Measurements from ENCODE around the gene PLXDC2. TPM values are rescaled to one million over a fixed set of nuclear protein-coding genes. Genes with fewer than 3 reads are reported as not detected.
"Not testable (repeated sequence)": the region's sequence is repeated elsewhere in the genome, so short reads cannot be mapped to it uniquely, and the experiment has no call there.

The PLXDC2 gene
- total RNA-seq, 2 donors from 2014 or later: not detected

GRCh38 chr10:20156511-20156910 lies 340.3 kb downstream of the PLXDC2 start:
- no peak for ATAC-seq (replicated peaks)
- no peaks in the 10 kb centered on the region for H3K36me3 Mint-ChIP-seq (ENCODE audit: low read depth)
- no peaks in the 10 kb centered on the region for H3K4me1 Mint-ChIP-seq
- H3K4me3 Mint-ChIP-seq: no peak overlapping the region
- H3K27me3 Mint-ChIP-seq: no peaks in the 10 kb centered on the region
- peaks cover 11% of the 10 kb centered on the region for H3K9me3 Mint-ChIP-seq
- H3K27ac Mint-ChIP-seq: no peak overlapping the region

GRCh38 chr10:20157314-20157713 lies 341.1 kb downstream of the PLXDC2 start:
- H3K36me3 Mint-ChIP-seq (ENCODE audit: low read depth): no peaks in the 10 kb centered on the region
- H3K4me3 Mint-ChIP-seq: no peak overlapping the region
- no peaks in the 10 kb centered on the region for H3K27me3 Mint-ChIP-seq
- no peak for ATAC-seq (replicated peaks)
- H3K27ac Mint-ChIP-seq: no peak overlapping the region
- no peaks in the 10 kb centered on the region for H3K4me1 Mint-ChIP-seq
- peaks cover 14% of the 10 kb centered on the region for H3K9me3 Mint-ChIP-seq

GRCh38 chr10:20158086-20158485 lies 341.9 kb downstream of the PLXDC2 start:
- Mint-ChIP-seq H3K36me3 (ENCODE audit: low read depth) (no peaks in the 10 kb centered on the region), H3K9me3 (peaks cover 14% of the 10 kb centered on the region), H3K27ac (no peak overlapping the region), H3K4me3 (no peak overlapping the region), H3K27me3 (no peaks in the 10 kb centered on the region), H3K4me1 (no peaks in the 10 kb centered on the region)
- ATAC-seq (replicated peaks): no peak

GRCh38 chr10:20162123-20162522 lies 345.9 kb downstream of the PLXDC2 start:
- H3K9me3 Mint-ChIP-seq: peaks cover 18% of the 10 kb centered on the region
- no peak overlapping the region for H3K4me3 Mint-ChIP-seq
- no peaks in the 10 kb centered on the region for H3K27me3 Mint-ChIP-seq
- no peak overlapping the region for H3K27ac Mint-ChIP-seq
- no peaks in the 10 kb centered on the region for H3K36me3 Mint-ChIP-seq (ENCODE audit: low read depth)
- no peaks in the 10 kb centered on the region for H3K4me1 Mint-ChIP-seq
- ATAC-seq (replicated peaks): no peak

GRCh38 chr10:20166096-20166675 lies 350.0 kb downstream of the PLXDC2 start:
- no peaks in the 10 kb centered on the region for H3K27me3 Mint-ChIP-seq
- H3K4me3 Mint-ChIP-seq: no peak overlapping the region
- no peak overlapping the region for H3K27ac Mint-ChIP-seq
- H3K36me3 Mint-ChIP-seq (ENCODE audit: low read depth): no peaks in the 10 kb centered on the region
- peaks cover 10% of the 10 kb centered on the region for H3K9me3 Mint-ChIP-seq
- ATAC-seq (replicated peaks): no peak
- no peaks in the 10 kb centered on the region for H3K4me1 Mint-ChIP-seq

- Mint-ChIP-seq H3K27me3 (no peaks in the 10 kb centered on the region), H3K9me3 (no peaks in the 10 kb centered on the region), H3K36me3 (ENCODE audit: low read depth) (no peaks in the 10 kb centered on the region), H3K4me3 (no peak overlapping the region), H3K4me1 (no peaks in the 10 kb centered on the region), H3K27ac (no peak overlapping the region)
- ATAC-seq (replicated peaks): no peak
These were observed 354.4 kb downstream of the PLXDC2 start for GRCh38 chr10:20170661-20171060.

GRCh38 chr10:20173046-20173445 lies 356.8 kb downstream of the PLXDC2 start:
- Mint-ChIP-seq H3K27me3 (no peaks in the 10 kb centered on the region), H3K36me3 (ENCODE audit: low read depth) (no peaks in the 10 kb centered on the region), H3K4me1 (no peaks in the 10 kb centered on the region), H3K9me3 (no peaks in the 10 kb centered on the region), H3K27ac (no peak overlapping the region), H3K4me3 (no peak overlapping the region)
- no peak for ATAC-seq (replicated peaks)

- Mint-ChIP-seq H3K9me3 (peaks cover under 1% of the 10 kb centered on the region), H3K36me3 (ENCODE audit: low read depth) (no peaks in the 10 kb centered on the region), H3K27ac (no peak overlapping the region), H3K27me3 (no peaks in the 10 kb centered on the region), H3K4me3 (no peak overlapping the region), H3K4me1 (no peaks in the 10 kb centered on the region)
- no peak for ATAC-seq (replicated peaks)
These were observed 359.5 kb downstream of the PLXDC2 start for GRCh38 chr10:20175719-20176118.

GRCh38 chr10:20180766-20181165 lies 364.5 kb downstream of the PLXDC2 start:
- Mint-ChIP-seq H3K4me1 (no peaks in the 10 kb centered on the region), H3K4me3 (no peak overlapping the region), H3K9me3 (peaks cover 15% of the 10 kb centered on the region), H3K27me3 (no peaks in the 10 kb centered on the region), H3K27ac (no peak overlapping the region), H3K36me3 (ENCODE audit: low read depth) (no peaks in the 10 kb centered on the region)
- ATAC-seq (replicated peaks): no peak

- no peaks in the 10 kb centered on the region for H3K36me3 Mint-ChIP-seq (ENCODE audit: low read depth)
- no peak overlapping the region for H3K4me3 Mint-ChIP-seq
- no peak for ATAC-seq (replicated peaks)
- H3K27me3 Mint-ChIP-seq: no peaks in the 10 kb centered on the region
- peaks cover 15% of the 10 kb centered on the region for H3K9me3 Mint-ChIP-seq
- no peak overlapping the region for H3K27ac Mint-ChIP-seq
- no peaks in the 10 kb centered on the region for H3K4me1 Mint-ChIP-seq
These were observed 365.2 kb downstream of the PLXDC2 start for GRCh38 chr10:20181434-20181833.

- Mint-ChIP-seq H3K27ac (no peak overlapping the region), H3K27me3 (no peaks in the 10 kb centered on the region), H3K9me3 (peaks cover 15% of the 10 kb centered on the region), H3K4me3 (no peak overlapping the region), H3K36me3 (ENCODE audit: low read depth) (no peaks in the 10 kb centered on the region), H3K4me1 (no peaks in the 10 kb centered on the region)
- ATAC-seq (replicated peaks): no peak
These were observed 368.9 kb downstream of the PLXDC2 start for GRCh38 chr10:20185116-20185515.

- not testable (repeated sequence) for H3K27ac Mint-ChIP-seq, H3K27me3 Mint-ChIP-seq
These were observed 375.2 kb downstream of the PLXDC2 start for GRCh38 chr10:20191392-20191791.

GRCh38 chr10:20195076-20195475 lies 378.8 kb downstream of the PLXDC2 start:
- Mint-ChIP-seq H3K27ac (no peak overlapping the region), H3K9me3 (no peaks in the 10 kb centered on the region), H3K36me3 (ENCODE audit: low read depth) (no peaks in the 10 kb centered on the region), H3K4me3 (no peak overlapping the region), H3K4me1 (no peaks in the 10 kb centered on the region), H3K27me3 (no peaks in the 10 kb centered on the region)
- no peak for ATAC-seq (replicated peaks)

More at GRCh38 chr10:20191392-20191791, 375.2 kb downstream of the PLXDC2 start:
- H3K4me3 Mint-ChIP-seq; H3K36me3 Mint-ChIP-seq (ENCODE audit: low read depth); ATAC-seq (replicated peaks); H3K4me1 Mint-ChIP-seq; H3K9me3 Mint-ChIP-seq: not testable (repeated sequence)

- H3K4me1 Mint-ChIP-seq: no peaks in the 10 kb centered on the region
- no peak for ATAC-seq (replicated peaks)
- no peaks in the 10 kb centered on the region for H3K27me3 Mint-ChIP-seq
- H3K27ac Mint-ChIP-seq: no peak overlapping the region
- H3K36me3 Mint-ChIP-seq (ENCODE audit: low read depth): no peaks in the 10 kb centered on the region
- H3K9me3 Mint-ChIP-seq: no peaks in the 10 kb centered on the region
- H3K4me3 Mint-ChIP-seq: no peak overlapping the region
These were observed 384.5 kb downstream of the PLXDC2 start for GRCh38 chr10:20200758-20201157.

GRCh38 chr10:20202337-20202736 lies 386.1 kb downstream of the PLXDC2 start:
- Mint-ChIP-seq H3K4me3 (no peak overlapping the region), H3K4me1 (no peaks in the 10 kb centered on the region), H3K27ac (no peak overlapping the region), H3K27me3 (no peaks in the 10 kb centered on the region), H3K36me3 (ENCODE audit: low read depth) (no peaks in the 10 kb centered on the region), H3K9me3 (no peaks in the 10 kb centered on the region)
- ATAC-seq (replicated peaks): no peak

GRCh38 chr10:20207653-20208052 lies 391.4 kb downstream of the PLXDC2 start:
- H3K4me3 Mint-ChIP-seq: no peak overlapping the region
- no peak overlapping the region for H3K27ac Mint-ChIP-seq
- ATAC-seq (replicated peaks): no peak
- no peaks in the 10 kb centered on the region for H3K4me1 Mint-ChIP-seq
- H3K36me3 Mint-ChIP-seq (ENCODE audit: low read depth): no peaks in the 10 kb centered on the region
- peaks cover 6% of the 10 kb centered on the region for H3K9me3 Mint-ChIP-seq
- H3K27me3 Mint-ChIP-seq: no peaks in the 10 kb centered on the region
